Measurements from ENCODE around the gene FBLN2. TPM values are rescaled to one million over a fixed set of nuclear protein-coding genes. Genes with fewer than 3 reads are reported as not detected.

Gene FBLN2
- total RNA-seq, 1 donor from 2014 or later: 9.4 TPM

DNA sequence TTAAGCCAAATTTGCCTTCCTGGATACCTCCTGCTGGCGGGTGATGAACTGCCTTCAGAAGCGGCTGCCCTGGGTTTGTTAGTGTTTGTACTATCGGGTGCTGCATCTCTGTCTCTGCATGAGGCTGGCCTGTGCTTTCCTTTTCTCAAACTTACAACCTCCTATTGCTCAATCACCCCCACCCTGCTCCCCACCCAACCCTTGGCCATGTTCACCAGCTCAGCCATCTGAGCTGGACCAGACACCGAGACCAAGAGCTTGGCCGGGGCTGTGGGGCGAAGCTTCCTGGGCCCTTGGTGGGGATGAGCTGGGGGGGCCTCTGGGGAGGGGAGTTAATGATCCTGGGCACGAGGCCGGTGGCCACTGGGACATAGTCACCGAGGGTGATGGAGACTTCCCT lies 16.8 kb upstream of the FBLN2 start:
- no peak for DNase-seq (ENCODE audit: low read depth)

GRCh38 chr3:13532631-13533030 lies 16.3 kb upstream of the FBLN2 start:
- DNase-seq (ENCODE audit: low read depth): no peak

GRCh38 chr3:13533885-13534301 lies 15.0 kb upstream of the FBLN2 start:
- DNase-seq (ENCODE audit: low read depth): no peak

- DNase-seq (ENCODE audit: low read depth): no peak
Measured at GRCh38 chr3:13535526-13535875, 13.4 kb upstream of the FBLN2 start.

- DNase-seq (ENCODE audit: low read depth): no peak
Measured at GRCh38 chr3:13535905-13536304, 13.0 kb upstream of the FBLN2 start.

DNA sequence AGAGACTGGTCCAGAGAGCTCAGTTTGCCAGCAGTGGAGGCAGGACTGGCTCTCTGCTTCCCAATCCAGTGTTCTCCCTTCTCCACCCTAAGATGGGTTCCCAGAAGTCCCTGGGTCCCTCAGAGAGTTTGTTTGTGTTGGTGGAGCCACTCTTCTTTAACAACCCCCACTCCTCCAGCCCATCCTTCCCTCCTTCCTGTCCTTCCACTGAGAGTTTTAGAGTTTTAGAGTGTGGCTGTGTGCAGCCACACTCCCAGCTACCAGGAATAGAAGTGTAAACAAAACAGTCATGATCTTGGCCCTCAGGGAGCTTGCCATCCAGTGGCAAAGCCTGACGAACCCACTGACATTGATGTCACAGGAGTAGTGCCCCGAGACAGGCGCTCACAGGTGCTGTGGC lies 12.5 kb upstream of the FBLN2 start:
- no peak for DNase-seq (ENCODE audit: low read depth)

DNA sequence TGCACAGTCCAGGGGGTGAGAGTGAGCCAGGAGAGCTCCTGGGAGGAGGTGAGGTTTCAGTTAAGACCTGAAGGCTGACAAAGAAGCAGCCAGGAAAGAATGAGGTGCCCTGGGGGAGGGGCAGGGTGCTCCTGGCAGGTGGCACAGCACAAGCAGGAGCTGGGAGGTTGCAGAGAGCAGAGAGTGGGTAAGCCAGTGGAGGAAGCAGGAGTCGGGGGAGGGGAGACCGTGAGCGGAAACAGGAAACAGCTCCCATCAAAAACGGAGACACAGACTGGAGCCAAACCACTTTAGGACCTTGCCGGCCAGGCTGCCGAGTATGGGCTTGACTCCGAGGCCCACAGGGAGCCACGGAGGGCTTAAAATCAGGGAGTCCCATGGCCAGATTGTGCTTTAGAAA lies 12.1 kb upstream of the FBLN2 start:
- no peak for DNase-seq (ENCODE audit: low read depth)

DNA sequence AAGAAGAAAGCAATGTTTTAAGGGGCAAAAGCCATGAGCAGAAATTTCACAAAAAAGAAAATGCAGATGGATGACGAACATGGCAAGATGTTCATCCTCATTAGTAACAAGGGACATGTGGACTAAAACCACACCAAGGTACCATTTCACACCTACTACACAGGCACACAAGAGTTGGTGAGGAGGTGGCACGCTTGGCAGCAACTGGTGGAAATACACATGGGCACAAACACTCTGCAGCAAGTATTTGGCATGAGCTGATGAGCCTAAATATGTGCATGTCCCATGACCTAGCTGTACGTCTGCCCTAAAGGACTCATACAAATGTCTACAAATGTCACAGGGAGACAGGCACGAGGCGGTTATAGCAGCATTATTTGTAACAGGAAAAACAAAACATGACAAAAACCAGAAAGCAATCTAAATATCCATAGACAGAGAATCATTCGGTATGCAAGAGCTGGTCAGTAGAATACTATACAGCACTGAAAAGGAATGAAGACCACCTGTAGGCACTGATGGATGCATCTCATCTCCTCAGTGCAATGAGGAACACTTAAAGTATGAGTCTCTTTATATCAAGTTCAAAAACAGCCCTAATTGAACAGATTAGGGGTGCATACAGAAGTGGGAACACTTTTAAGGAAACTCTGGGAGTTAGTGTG lies 11.5 kb upstream of the FBLN2 start:
- DNase-seq (ENCODE audit: low read depth): no peak

- peak; percentile 82 for DNase-seq (ENCODE audit: low read depth)
Measured at GRCh38 chr3:13537909-13538296, 11.0 kb upstream of the FBLN2 start.

DNA sequence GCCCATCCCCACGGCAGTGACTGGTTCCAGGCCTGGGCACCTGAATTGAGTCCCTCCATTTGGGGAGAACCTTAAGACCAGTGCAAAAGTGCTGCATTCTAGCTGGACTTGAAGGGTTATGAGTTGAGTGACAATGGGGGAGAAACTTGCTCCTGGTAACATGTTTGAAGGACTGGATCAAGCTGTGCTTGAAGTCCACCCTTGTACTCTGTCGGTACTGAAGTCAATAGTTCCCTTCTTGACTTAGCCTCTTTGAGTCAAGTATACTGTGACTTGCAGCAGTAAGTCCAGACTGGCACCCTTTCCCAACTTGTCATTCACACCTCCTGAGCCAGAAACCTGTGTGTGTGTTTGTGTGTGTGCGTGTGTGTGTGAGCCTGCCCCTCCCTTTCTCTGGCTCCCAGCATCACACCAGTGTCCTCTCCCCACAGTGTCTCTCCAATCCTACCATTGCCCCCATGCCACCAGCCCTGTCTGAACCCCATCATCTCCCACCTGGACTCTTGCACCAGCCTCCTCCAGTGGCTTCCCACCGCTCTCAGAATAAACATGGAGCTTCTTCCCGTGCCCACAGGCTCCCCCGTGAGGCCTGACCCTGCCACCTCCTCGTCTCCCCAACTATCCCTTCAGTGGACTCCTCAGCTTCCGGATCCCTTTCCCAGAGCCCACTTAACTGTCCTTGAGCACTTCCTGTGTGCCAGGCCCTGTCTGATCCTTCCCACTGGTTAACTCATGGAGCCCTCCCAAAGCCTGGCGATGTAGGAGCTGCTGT lies 10.2 kb upstream of the FBLN2 start:
- no peak for DNase-seq (ENCODE audit: low read depth)

DNA sequence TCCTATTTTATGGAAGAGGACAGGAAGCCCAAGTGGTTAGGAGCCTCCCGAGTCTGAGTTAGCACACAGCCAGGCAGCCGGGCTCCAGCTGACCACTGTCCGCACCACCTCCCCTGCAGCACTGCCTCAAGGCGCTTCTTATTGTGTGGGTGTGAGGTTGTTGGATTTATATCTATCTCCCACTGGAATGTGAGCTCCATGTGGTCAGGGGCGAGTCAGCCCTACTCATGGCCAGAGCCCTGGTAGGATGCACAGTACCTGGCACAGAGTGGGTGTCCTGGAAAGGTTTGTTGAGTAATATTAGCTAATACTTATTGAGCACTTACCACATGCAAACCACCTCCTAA lies 9.7 kb upstream of the FBLN2 start:
- peak; percentile 36 for DNase-seq (ENCODE audit: low read depth)

DNA sequence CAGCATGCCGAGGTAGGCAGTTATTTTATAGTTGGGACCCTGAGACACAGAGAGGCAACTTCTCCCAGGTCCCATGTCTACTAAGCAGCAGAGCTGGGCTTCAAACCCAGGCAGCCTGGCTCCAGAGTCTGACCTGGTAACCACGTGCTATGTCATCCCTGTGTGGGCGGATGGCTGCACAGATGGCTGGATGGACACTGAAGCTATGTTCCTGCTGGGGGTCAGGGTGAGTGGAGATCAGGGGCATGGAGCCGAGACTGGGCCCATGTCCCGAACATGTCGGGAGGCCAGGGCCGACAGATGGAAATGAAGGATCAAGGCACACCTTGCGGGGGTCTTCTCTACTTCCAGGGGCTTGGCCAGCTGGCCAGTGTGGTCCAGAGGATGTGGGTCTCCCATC lies 9.3 kb upstream of the FBLN2 start:
- no peak for DNase-seq (ENCODE audit: low read depth)

DNA sequence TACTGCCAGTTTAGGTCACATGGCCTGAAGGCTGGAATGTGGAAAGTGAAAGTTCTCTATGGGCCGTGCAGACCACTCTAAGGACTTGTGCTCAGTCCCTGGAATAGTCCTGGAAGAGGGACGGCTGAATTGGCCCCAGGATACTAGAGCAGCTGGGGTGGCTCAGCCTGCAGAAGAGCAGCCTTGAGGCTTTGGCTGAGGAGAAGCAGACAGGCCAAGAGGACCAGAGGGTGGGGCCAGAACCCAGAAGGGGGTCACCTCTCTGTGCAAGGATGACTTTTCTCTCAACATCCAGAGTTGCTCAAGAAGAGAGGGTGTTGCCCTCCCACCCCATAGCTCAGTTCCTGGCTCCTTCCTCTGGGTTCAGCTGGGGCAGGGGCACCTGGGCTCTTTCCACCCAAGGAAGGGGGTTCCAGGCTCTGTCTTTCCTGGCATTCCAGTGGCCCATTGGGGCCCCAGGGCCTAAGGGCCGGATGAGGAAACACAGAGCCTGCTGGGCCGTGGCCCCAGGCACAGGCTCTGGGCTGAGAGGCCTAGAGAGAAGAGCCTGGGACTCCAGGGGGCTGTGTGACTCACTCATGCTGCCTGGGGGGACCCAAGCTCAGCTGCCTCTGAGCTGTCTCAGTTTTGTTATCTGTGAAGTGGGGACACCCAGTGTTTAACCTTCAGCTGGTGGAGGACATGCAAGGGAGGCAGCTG lies 8.5 kb upstream of the FBLN2 start:
- DNase-seq (ENCODE audit: low read depth): no peak

GRCh38 chr3:13541691-13542090 lies 7.2 kb upstream of the FBLN2 start:
- DNase-seq (ENCODE audit: low read depth): no peak

DNA sequence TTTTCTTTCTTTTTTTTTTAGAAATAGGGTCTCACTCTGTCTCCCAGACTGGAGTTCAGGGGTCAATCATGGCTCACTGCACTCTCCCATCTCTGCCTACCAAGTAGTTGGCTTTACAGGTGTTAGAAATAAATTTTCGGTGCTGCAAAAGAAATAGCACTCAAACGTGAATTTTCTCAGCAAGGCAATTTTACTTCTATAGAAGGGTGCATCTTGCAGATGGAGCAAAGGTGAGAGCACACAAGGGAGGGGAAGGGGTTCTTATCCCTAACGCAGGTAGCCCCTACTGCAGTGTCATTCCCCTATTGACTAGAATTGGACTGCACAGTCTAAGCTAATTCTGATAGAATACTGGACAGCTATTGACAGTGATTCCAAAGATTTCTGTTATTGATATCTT lies 6.8 kb upstream of the FBLN2 start:
- DNase-seq (ENCODE audit: low read depth): no peak

DNA sequence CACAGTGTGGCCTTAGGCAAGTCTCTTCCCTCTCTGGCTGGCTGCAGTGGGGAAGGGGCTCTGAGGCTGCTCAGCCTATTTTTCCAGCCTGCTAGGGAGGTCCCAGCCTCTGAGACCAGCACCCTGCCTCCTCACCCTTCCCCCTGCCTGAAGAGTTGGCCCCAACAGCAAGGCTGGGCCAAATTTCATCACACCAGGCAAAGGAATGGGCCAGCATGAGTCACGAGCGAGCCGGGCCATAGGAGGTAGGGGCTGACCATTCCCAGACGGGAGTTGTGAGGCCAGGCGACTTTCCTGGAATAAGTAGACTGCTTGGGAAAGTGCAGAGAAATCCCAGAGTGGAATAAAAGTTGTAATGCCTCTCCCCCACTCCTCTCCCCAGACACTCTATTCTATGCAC lies 5.7 kb upstream of the FBLN2 start:
- DNase-seq (ENCODE audit: low read depth): peak; percentile 54

- peak; percentile 69 for DNase-seq (ENCODE audit: low read depth)
Measured at GRCh38 chr3:13544293-13544831, 4.6 kb upstream of the FBLN2 start.

- DNase-seq (ENCODE audit: low read depth): no peak
Measured at GRCh38 chr3:13544951-13545651, 3.8 kb upstream of the FBLN2 start.

GRCh38 chr3:13545952-13546454 lies 2.9 kb upstream of the FBLN2 start:
- DNase-seq (ENCODE audit: low read depth): no peak

DNA sequence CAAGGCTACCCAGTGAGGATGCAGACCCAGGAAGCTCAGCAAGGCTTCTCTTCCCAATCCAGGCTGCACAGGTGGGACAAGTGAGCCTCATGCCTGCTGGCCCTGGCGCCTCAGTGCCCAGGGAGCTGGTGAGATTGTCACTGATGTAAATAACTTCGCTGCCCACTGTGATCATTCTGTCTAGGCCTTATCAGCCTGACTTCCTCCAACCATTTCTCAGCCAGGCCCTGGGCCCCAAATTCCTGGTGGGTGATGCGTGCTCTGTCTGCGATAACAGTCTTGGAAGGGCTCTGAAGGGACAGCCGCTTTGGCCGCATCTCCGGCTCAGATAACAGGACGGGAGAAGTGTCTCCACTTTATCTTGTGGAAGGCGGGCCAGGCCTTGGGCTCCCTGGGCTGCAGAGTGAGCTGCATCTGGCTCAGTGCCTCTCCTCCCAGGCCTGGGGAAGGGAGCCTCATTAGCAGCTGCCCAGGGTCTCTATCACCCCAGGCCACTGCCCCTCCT lies 2.2 kb upstream of the FBLN2 start:
- DNase-seq (ENCODE audit: low read depth): no peak

DNA sequence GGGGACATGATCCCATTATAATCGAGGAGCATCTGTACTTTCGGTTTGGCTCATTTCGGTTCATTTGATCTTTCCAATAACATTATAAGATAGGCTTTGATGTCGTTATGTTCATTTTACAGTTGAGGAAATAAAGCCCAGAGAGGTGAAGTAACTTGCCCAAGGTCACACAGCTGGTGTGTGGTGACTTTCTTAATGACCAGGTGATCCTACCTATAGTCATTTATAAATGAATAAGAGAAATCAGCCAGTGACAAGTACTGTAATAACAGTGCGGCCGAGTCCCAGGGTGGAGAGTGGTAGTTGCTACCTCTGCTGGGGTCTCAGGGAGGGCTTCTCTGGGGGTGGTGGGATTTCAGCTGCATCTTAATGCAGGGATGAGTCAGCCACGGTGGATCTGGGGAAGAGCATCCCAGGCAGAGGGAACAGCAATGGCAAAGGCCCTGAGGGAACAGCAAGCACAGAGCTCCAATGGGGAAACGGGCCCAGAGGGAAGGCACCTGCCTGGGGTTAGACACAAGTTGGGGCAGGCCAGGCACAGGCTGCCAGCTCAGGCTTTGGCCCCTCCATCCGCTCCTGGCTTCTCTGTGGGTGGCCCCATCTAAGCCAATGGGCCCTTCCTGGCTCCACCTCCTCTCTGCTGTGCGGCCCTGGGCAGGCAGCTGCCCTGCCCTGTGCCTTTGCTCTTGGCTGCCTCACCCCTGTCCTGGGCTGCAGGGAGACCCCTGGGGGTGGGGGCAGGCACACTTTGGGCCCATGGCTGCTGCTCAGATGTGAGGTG lies 1.1 kb upstream of the FBLN2 start:
- DNase-seq (ENCODE audit: low read depth): no peak

Measured in renal cortical epithelial cell (primary cell).